Retina (tissue), 1 donor: ENCODE results near the gene S100A1.
A peak's percentile ranks its signal among the peaks of the same experiment; 100 is the strongest.
"Not testable (repeated sequence)": the region's sequence is repeated elsewhere in the genome, so short reads cannot be mapped to it uniquely, and the experiment has no call there.

Source experiments
- DNase-seq: peaks from one replicate; pipeline ENCODE4 v3.0.0-alpha.2; 2016

The S100A1 gene

DNA sequence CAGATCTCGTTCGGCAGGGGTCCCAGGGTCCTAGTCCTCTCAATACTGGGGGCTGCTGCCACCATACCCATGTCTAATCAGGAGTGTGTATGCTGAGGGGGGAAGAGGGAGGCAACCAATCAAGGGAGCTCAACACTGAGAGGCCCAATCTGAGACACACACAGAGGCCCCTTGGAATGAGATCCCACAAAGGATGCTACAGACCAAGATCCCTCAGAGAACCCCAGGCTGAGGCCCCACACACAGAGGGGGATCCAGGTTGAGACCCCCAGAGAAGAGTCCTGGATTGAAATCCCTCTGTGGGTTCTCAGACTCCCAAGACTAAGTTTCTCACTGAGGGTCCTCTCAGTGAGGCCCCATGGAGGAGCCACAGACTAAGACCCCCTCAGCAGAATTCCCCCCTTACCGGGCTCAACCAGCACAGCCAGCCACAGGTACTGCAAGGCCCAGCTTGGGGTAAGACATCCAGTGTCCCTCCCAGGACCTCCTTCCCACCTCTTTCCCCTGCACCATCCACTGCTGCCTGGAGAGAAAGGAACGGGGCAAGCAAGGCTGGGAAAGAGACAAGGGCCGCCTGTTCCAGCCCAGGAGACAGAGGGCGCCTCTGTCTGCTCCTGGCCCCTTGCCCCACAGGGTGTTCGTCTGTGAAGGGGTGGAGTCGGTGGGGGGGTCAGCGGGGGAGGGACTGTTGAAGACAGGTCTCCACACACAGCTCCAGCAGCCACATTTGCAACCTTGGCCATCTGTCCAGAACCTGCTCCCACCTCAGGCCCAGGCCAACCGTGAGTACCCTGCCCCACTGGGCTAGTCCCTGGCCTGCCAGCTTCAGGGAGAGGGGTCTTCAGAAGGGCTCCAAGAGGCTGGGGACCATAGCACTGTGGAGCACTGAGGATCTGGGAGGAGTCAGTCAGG, at the start of gene S100A1:
Gene S100A1, plus strand, starts transcription at position 720 of the 912 bp plus-strand sequence. CDS start 2,088 bp downstream, outside the sequence.
- DNase-seq, result no peak

DNA sequence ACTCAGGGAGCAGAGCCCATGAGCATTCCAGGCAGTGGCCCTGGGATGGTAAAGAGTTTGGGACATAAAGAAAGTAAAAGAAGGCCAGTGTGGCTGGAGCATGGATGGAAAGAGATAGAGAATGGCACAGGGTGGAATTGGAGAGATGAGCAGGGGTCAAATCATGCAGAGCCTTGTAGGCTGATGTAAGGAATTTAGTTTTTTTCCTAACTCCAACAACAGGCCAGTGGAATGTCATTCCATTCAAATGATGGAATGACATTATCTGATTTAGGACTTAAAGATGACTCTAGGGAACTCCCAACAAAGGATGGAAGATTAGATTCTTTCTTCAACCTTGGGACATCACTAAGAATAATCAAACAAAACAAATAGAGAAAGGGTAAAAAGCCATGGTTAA, 49.7 kb upstream of the S100A1 start:
- DNase-seq, result no peak

DNA sequence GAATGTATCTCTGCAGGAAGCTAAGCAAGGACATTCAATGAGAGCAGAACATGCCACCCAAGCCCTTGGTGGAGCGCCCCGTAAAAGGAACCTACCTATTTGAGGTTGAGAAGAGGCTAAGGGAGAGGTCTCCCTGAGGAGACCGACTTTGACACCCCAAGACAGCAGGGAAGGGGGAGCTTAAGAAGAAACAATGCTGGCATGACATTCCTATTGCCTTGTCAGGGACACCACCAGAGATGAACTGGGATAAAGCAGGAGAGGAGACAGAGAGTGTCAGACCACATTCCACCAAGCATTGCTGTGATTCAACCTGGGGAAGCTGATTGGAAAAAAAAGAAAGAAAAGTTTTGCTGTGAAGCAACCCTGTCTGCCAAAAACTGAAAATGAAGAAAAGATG, 49.3 kb upstream of the S100A1 start:
- DNase-seq, result no peak

DNA sequence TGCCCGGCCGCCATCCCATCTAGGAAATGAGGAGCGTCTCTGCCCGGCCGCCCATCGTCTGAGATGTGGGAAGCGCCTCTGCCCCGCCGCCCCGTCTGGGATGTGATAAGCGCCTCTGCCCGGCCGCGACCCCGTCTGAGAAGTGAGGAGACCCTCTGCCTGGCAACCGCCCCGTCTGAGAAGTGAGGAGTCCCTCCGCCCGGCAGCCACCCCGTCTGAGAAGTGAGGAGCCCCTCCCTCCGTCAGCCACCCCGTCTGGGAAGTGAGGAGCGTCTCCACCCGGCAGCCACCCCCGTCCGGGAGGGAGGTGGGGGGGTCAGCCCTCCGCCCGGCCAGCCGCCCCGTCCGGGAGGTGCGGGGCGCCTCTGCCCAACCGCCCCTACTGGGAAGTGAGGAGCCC, 45.4 kb upstream of the S100A1 start:
- not testable (repeated sequence) for DNase-seq

DNA sequence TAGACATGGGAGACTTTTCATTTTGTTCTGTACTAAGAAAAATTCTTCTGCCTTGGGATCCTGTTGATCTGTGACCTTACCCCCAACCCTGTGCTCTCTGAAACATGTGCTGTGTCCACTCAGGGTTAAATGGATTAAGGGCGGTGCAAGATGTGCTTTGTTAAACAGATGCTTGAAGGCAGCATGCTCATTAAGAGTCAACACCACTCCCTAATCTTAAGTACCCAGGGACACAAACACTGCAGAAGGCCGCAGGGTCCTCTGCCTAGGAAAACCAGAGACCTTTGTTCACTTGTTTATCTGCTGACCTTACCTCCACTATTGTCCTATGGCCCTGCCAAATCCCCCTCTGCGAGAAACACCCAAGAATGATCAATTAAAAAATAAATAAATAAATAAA, 44.7 kb upstream of the S100A1 start:
- not testable (repeated sequence) for DNase-seq

DNA sequence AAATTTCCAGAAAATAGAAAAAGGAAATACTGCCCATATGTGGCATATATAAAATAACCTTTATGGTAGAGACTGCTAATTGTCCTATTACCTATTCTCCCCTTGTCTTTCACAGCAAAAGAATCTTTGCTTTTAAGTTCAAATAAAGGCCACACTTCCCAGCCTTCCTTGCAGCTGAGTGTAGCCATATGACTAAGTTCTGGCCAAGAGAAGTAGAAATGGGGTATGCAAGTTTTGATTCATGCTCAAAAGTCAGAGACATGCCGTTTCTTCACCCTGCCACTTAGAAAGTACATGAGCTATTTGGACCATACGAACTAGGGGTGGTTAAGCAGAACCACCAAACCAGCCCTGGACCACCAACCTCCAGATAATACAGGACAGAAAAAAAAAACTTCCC, 44.3 kb upstream of the S100A1 start:
- no peak for DNase-seq

DNA sequence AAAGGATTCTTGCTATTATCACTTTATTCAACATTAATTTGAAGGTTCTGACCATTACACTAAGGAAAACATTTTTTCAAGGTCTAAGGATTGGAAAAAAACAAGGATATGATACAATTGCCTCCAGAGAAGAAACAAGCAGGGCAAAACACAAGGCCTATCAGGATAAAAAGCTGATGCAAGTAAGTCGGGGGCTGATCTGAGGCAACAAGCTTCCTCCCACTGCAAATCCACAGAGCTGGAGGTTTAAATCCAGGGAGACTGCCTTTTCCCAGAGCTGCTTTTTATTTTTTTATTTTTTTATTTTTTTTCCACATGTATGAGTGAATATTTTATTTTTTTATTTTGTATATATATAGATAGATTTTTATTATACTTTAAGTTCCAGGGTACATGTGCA, 43.2 kb upstream of the S100A1 start:
- no peak for DNase-seq

DNA sequence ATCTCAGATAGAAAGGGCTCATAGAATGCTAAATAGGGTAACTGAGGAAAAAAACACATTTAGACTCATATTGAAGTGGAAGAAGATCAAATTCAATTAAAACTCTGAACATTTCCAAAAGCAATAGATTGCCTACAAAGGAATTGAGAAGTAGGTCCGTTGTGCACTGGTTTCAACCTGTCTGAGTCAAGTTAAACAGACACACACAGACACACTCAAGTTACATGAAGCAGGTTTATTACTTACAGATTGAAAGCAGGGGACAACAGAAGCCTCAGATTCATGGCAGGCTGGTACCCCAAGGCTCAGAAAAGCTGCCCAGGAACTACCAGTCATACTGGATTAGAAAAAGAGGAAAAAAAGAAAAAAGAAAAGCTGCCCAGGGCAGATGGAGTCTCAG, 41.9 kb upstream of the S100A1 start:
- no peak for DNase-seq

DNA sequence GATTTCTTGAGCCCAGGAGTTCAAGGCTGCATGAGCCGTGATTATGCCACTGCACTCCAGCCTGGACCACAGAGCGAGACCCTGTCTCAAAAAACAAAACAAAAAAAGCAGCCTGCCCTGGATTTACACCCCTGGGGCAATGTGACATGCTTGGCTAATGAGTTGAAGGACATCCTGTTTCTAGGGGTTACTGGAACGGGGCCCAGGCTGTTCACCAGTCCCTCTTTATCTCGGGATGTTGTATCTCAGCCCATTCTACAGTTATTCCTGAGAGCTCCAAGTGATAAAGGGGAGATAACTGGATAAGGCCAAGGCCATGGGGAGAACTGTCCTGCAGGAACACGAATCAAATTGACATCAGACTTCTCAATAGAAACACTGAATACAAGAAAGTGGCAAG, 40.9 kb upstream of the S100A1 start:
- no peak for DNase-seq

DNA sequence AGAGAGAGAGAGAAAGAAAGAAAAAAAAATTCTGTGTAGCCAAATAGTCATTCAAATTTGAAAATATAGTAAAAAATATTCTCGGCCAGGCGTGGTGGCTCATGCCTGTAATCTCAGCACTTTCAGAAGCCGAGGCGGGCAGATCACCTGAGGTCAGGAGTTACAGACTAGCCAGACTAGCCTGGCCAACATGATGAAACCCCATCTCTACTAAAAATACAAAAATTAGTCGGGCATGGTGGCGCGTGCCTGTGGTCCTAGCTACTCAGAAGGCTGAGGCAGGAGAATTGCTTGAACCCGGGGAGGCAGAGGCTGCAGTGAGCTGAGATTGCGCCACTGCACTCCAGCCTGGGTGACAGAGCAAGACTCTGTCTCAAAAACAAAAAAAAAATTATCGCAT, 40.2 kb upstream of the S100A1 start:
- DNase-seq, result not testable (repeated sequence)

DNA sequence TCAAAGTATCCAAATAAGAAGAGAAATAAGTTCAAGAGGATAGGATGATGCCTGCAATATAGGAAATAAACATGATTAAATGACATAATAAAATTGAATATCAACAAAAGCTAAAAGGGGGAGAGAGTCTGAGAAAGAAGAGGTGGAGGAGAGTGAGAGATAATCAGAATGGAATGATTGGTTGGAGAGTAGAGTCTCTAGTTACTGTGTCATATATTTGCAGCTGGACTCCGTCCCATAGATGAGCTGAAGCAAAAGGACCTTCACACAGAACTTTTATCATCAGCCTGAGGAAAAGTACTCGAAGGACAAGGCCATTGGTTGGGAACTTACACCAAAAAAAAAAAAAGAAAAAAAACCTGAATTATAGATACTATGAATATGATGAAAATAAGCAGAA, 39.8 kb upstream of the S100A1 start:
- no peak for DNase-seq

DNA sequence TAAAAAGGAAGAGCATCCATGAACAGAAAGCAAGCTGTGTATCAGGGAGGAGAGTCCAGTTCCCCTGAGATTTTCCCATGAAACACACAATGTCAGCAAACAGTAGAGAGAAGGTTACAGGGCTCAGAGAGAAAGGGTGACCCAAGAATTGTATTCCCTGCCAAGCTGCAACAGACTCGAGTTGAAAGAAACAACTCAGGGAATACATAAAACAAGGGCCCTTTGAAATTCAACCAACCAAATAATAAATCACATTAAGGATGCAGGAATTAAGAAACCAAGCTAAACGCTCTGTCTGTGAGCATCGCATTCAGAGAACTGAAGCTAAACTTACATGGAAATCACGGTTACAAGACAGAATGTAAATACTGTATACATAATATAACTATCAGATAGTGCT, 35.5 kb upstream of the S100A1 start:
- DNase-seq, result no peak

DNA sequence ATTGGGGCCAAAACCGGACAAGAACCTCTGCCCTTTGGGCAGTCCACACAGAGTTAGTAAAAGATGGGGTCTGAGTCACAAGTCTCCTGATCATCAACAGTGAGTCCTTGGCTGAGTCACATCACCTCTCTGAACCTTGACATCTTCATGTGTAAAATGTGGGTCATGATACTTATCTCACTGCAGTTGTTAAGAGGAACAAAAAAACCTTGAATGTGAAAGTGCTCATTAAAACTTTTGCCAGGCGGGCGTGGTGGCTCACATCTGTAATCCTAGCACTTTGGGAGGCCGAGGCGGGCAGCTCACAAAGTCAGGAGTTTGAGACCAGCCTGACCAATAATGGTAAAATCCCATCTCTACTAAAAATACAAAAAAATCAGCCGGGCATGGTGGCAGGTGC, 31.0 kb upstream of the S100A1 start:
- DNase-seq, result no peak

DNA sequence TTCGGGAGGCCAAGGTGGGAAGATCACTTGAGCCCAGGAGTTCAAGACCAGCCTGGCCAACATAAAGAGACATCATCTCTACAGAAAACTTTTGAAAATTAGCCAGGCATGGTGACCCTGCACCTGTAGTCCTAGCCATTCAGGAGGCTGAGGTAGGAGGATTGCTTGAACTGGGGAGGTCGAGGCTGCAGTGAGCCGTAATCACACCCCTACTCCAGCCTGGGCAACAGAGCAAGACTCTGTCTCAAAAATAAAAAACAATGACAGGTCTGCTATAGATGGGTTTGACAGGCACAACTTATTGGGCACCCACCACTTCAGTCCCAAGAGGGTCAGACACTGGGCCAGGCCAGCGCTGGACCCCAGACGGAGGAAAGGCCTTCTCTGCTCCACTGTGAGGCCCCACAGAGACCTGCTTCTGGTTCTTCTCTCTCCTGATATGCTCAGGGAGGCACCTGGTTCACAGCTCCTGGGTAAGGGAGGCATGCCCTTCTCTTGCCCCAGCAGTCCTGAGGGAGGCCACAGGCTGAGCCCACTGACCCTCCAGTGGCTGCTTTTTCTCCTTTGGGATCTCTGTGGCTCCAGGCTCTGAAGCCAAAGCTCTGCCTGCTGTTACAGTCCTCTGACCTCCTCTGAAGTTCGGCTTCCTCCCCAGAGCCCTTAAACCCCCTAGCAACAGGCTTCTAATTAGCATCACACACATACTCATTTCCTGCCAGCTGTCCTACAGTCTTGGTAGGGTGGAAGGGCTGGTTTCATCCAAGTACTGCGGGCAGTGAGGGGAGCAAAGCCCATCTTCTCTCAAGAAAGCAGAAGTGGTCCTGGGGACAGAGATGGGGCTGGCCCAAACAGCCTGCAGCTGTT, 29.7 kb upstream of the S100A1 start:
- peak; percentile 18 for DNase-seq

DNA sequence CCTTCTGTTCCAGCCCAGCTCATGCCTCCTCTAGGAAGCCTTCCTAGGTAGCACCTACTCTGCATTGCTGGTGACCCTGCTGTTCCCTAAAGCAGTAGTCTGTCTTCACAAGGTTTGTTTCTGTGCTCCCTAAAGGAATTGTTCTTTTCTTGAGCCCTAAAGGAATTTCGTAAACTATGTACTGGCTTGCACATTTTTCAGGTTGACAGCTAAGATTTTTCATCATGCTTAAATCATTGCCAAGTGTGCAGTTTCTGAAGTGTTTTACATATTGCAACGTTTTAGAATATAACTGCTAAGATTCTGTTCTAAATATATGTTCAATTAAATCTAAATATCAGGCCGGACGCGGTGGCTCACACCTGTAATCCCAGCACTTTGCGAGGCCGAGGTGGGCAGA, 28.4 kb upstream of the S100A1 start:
- no peak for DNase-seq

DNA sequence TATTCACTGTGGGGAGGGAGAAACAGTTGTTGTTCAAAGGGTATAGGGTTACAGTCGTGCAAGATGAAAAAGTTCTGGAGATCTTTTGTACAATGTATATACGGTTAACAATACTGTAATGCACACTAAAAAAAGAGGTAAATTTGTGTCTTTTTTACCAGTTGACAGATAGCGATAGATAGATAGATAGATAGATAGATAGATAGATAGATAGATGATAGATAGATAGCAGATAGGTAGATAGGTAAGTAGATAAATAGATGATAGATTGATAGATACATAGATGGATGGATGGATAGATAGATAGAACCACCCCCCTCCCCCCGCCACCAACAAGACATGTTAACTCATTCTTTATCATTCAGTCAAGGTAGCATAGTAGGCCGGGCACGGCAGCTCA, 25.5 kb upstream of the S100A1 start:
- DNase-seq, result no peak

DNA sequence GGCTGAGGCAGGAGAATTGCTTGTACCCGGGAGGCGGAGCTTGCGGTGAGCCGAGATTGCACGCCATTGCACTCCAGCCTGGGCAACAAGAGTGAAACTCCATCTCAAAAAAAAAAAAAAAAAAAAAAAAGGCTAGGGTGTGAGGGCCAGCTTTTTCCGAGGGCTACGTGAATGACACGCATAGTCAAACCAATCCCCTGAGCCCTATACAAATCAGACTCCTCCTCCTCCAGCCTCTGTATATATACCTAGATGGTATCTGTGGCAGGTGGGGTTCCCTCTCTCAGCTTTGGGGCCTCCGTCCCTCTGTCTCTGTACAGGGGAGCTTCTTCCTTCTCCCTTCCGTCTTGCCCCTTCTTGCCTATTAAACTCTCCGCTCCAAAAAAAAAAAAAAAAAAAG, 22.0 kb upstream of the S100A1 start:
- DNase-seq, result no peak

DNA sequence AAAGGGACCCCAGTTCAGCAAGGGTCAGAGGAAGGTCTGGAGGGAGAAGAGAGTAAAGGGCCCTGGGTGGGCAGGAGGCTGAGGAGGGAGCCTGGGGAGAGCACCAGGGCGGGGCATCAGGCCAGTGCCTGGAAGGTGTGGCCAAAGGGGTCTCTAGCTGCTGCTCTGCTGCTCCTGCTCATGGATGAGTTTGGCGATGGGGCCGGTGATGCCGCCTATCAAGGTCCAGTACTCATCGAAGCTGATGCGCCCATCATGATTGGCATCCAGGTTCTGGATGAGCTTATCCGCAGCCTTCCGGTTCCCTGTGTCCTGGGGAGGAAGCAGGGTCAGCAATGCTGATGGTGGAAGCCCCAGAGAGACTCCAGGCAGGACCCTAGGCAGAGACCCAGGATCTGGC, 20.9 kb upstream of the S100A1 start:
- no peak for DNase-seq

DNA sequence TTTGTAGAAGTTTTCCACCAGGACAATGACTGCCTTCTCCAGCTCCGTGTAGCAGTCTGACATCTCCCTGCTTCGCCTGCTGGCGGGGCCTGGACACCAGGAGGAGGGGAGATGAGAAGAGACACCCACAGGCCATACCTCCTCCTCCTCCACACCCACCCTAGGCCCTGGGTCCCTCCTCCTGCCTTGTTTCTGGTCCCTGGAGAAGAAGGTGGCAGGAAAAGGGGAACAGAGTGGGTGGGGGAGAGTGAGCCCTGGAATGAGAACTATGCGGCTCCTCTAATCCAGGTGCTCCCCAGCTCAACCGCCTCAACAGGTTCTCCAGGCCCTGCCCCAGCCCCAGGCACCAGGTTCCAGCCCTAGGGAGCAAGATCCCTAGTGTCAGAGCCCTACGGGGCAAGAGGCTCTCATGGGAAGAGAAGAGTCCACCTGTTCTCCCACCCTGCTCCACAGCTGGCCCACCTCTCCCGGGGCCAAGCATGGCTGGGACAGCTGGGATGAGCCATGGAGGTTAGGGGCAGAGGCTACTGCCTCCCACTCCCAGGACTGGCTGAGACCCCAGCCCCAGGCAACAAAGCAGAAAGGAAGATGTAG, 20.0 kb upstream of the S100A1 start:
- no peak for DNase-seq

DNA sequence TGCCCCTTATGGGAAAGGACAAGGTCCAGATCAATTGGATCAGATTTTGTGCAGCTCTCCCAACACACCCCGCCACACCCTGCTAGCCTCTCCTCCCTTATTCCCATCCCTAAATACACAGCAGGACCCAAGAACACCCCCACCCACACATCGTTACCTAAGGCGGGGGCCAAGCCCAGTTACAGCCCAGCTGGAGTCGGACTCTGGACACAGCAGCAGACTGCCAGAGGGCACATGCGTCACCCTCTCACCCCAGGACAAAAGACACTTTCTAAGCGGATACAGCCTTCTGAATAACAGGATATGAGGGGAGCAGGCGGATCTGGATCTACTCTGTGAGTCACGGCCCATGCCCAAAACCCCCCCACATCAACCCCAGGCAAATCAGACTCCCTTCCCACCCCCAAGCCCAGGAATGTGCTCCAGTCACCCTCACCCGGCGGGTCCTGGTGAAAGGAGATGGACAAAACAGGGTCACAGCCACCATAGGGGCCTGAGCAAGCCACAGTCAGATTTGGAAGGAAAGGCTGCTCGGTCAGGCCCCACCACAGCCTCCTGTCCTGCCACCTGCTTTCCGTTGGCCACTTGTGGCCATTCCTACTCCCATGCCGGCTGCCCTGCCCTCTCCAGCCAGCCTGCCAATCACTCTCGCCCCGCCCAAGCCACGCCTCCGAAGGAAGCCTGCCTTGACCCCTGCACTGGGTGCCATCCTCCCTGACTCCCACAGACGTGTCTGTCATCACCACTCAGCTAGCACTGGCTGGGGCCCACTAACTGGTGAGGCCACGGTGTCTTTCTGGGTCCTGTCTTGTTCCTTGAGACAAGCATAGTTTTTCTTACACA, 19.3 kb upstream of the S100A1 start:
- DNase-seq, result peak; percentile 55

DNA sequence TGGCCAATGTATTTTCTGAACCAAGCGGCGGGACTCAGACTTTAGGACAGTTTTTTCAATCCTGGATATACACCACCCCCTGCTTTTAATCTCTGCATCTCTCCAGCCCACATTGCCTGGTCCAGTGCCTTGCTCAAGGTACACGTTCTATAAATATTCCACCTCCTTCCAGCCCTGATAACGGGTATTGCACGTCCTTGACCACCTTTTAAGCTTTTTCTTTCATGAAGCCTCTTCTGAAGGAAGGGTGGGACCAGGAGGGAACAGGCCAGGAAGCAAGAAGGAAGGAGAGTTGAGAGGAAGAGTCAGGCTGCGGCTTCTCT, 18.7 kb upstream of the S100A1 start:
- no peak for DNase-seq

DNA sequence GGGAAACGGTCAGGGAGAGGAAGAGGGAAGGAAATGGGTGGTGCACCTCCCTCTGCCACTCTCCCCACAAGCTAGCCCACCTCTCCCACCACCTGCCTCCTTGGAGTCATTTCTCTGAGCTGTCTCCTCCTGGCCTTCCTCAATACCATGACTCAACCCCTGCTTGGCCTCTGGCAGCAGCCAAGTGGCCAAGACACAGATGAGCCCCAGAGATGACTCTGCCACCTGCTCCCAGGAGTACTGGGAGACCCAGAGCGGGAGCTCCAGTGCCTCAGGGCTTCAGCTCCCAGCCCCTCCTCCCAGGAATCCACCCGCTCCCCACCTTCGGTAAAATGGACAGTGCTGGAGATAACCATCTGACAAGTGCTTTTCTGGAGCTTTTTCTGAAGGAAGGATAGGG, 17.9 kb upstream of the S100A1 start:
- no peak for DNase-seq

DNA sequence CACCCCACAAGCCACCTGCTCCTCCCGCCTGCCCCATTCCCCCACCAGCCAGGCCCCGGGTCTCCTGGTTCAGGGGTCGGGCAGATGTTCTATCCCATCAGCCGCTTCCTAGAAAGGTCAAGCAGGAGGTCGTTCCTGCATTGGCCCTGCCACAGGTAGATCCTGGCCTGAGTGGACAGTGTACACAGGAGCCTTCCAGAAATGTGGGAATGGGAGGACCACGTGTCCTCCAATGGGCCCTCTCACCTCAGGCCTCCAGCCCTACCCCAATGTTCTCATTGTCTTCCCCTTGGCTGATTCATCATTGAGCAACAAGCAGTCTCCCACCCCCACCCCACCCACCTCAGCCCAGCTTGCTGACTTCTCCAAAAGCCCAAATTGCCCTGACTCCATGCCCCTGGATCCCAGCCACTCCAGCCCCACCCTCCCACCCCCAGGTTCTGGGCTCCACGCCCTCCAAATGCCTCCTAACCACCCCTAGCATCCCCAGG, 17.4 kb upstream of the S100A1 start:
- DNase-seq, result no peak
